Stimulated activated memory B cell treated with anti-CD40 and anti-IgM and Interleukin-4, amounts not matched to agents 10 μg/mL and 1 μg/mL and 100 μg/mL, for 72 hours (primary cell): ENCODE data around the gene WNT10A.
A peak's percentile ranks its signal among the peaks of the same experiment; 100 is the strongest.
"Not testable (repeated sequence)": the region's sequence is repeated elsewhere in the genome, so short reads cannot be mapped to it uniquely, and the experiment has no call there.

Experiments used
- ATAC-seq: fragments of 150-1000 bp; cut with Tn5 transposase; 2 replicates; pipeline ENCODE4 v1.10.0; 2021
- H3K27ac Mint-ChIP-seq: one replicate; pipeline ENCODE4 v1.8.0; 2022; ENCODE audit warnings: mild to moderate bottlenecking, mixed read lengths
- H3K27me3 Mint-ChIP-seq: one replicate; pipeline ENCODE4 v1.8.0; 2022; ENCODE audit warnings: mixed read lengths
- H3K36me3 Mint-ChIP-seq: one replicate; pipeline ENCODE4 v1.8.0; 2022; ENCODE audit warnings: mixed read lengths
- H3K4me1 Mint-ChIP-seq: one replicate; pipeline ENCODE4 v1.8.0; 2022; ENCODE audit warnings: mixed read lengths
- H3K4me3 Mint-ChIP-seq: one replicate; pipeline ENCODE4 v1.8.0; 2022; ENCODE audit warnings: mild to moderate bottlenecking, moderate library complexity, mixed read lengths
- H3K9me3 Mint-ChIP-seq: one replicate; pipeline ENCODE4 v1.8.0; 2022; ENCODE audit warnings: mixed read lengths

Gene WNT10A

DNA sequence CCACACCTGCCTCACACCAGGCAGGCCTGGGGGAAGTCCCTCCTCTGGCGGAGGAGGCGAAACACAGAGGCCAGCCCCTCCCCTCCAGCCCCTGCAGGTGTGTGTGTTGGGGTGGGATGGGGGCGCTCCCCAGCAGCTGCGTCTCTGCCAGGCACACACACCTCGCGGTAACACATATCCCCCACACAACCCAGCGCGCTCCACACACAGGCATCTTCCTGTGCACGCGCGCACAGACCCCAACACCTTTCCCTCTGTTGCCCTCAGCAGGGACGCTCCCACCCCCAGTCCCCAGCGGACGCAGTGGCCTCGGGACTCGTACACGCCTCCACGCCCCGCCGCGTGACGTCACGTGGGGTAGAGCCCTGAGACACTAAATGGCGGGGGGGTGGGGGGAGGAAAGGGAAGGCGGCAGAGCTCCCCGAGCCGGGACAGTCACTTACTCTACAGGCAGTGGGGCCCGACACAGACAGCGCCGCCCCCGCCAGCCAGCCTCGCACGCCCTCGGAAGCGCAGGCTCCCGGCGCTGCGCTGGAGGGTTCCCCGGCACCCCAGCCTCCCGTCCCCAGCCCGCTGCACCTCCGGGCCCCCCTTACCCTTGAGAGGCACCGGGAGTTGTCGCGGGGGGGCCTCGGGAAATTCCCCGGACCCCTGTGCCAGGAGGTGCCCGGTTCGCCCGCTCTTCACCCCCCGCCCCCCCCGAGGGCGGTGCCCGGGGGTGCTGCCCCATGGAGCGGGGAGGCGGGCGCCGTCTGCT, at the start of gene WNT10A:
Gene WNT10A (plus strand): TSS at position 751 of the 757 bp plus-strand sequence. CDS start 144 bp downstream, outside the sequence.
- H3K4me1 Mint-ChIP-seq, result peaks cover 63% of the 10 kb centered on the region
- H3K27ac Mint-ChIP-seq, result peak within 1 kb of the TSS; percentile 74
- no peaks in the 10 kb centered on the region for H3K36me3 Mint-ChIP-seq
- ATAC-seq, result peak; percentile 90
- peak within 1 kb of the TSS; percentile 83 for H3K4me3 Mint-ChIP-seq
- no peaks in the 10 kb centered on the region for H3K27me3 Mint-ChIP-seq
- H3K9me3 Mint-ChIP-seq, result no peaks in the 10 kb centered on the region

DNA sequence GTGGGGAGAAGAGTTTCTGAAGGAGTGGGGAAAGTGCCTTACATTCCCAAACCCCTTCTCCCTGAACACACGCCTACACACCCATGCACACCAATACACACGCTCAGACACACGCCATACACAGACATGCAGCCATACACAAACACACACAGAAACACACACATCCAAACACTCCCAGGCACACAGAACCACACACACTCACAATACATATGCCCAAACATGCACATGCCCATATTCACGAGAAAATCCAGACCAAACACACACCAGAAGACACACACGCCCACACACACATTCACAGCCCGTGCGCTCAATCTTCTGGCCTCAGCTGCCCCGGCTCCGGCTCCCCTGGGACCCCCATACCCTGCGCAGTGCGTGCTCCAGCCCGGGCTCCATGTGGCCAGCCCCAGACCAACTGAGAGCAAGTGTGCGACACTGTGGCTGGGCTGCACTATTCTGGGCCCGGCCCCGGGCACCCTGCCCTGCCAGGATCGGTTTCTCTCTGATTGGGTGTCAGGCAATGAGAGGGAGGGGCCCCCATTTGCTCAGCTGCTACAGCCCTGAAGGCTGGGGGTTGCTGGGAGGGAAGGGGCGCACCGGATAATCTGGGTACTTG, 49.2 kb upstream of the WNT10A start, which contains the start of gene PRKAG3:
Gene PRKAG3 (minus strand): TSS at position 426 of the 613 bp plus-strand sequence.
- no peak within 1 kb of the TSS for H3K4me3 Mint-ChIP-seq
- H3K36me3 Mint-ChIP-seq, result no peaks in the 10 kb centered on the region
- no peak for ATAC-seq
- H3K27me3 Mint-ChIP-seq, result peaks cover 71% of the 10 kb centered on the region
- H3K27ac Mint-ChIP-seq, result no peak within 1 kb of the TSS
- no peaks in the 10 kb centered on the region for H3K9me3 Mint-ChIP-seq
- H3K4me1 Mint-ChIP-seq, result peaks cover 3% of the 10 kb centered on the region

DNA sequence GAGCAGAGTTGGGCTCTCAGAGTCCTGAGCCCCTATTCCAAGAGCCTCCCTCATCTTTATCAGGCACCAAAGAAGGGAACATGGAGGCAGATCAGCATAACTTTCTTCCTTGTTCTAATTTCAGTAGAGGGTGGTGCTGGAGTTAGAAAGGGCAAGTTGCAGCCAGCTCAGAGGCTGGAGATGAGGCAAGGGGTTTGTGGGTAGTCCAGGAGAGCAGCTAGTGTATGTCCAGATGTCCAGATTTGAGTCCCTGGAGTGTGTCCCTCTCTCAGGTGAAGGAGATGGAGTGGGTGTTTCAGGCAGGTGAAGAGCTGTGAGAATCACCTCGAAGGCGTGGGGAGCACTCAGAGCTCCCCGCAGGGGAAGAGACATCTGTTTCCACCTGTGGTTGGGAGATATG, 48.6 kb upstream of the WNT10A start:
- peaks cover under 1% of the 10 kb centered on the region for H3K9me3 Mint-ChIP-seq
- no peak for ATAC-seq
- H3K36me3 Mint-ChIP-seq, result no peaks in the 10 kb centered on the region
- H3K27ac Mint-ChIP-seq, result no peak overlapping the region
- H3K4me1 Mint-ChIP-seq, result no peaks in the 10 kb centered on the region
- H3K4me3 Mint-ChIP-seq, result no peak overlapping the region
- H3K27me3 Mint-ChIP-seq, result peaks cover 72% of the 10 kb centered on the region

DNA sequence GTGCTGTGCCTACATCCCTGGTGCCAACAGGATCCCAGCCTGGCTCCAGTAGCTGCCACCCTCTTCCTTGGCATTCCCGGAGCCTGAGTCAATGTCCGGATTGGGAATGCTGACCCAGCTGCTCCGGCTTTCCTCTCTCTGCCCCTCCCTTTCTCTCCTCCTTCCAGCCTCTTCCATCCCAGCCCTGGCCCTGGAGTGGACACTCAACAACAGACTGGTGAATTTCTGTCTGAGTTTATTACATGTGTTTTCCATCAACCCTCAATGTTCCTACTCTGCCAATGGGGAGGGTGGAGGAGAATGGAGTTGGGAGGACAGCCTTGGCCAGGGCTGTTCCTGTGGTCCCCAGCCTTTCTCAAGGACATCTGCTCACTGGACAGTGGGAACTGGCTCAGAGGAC, 48.1 kb upstream of the WNT10A start:
- Mint-ChIP-seq H3K27ac (no peak overlapping the region), H3K4me1 (no peaks in the 10 kb centered on the region), H3K27me3 (peaks cover 72% of the 10 kb centered on the region), H3K36me3 (peaks cover under 1% of the 10 kb centered on the region), H3K4me3 (no peak overlapping the region), H3K9me3 (peaks cover 5% of the 10 kb centered on the region)
- no peak for ATAC-seq

DNA sequence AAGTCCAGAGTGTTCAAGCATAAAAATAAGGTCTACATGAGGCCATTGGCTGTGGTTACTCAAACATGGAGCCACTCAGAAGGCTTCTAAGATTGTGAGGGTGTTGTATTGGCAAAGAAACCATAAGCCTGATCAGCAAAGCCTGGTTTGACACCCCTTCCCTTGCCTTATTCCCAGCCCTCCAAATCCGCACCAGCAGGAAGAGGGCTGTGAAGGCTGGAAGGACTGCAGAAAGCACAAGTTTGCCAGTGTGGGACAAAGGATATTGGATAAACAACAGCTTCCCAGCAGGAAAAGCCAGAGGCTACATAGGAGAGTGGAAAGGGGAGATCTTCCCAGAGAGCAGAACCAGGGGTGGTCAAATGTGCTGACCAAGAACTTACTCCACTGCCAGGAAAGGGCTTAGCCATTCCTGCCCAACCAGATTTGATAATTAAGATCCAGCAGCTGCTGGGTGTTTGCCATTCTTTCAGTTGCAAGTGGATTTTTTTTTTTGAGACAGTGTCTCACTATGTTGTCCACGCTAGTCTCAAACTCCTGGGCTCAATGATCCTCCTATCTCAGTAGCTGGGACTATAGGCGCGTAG, 47.5 kb upstream of the WNT10A start:
- Mint-ChIP-seq H3K4me1 (no peaks in the 10 kb centered on the region), H3K27me3 (peaks cover 72% of the 10 kb centered on the region), H3K36me3 (peaks cover 6% of the 10 kb centered on the region), H3K27ac (no peak overlapping the region), H3K4me3 (no peak overlapping the region), H3K9me3 (peaks cover 11% of the 10 kb centered on the region)
- ATAC-seq, result no peak

DNA sequence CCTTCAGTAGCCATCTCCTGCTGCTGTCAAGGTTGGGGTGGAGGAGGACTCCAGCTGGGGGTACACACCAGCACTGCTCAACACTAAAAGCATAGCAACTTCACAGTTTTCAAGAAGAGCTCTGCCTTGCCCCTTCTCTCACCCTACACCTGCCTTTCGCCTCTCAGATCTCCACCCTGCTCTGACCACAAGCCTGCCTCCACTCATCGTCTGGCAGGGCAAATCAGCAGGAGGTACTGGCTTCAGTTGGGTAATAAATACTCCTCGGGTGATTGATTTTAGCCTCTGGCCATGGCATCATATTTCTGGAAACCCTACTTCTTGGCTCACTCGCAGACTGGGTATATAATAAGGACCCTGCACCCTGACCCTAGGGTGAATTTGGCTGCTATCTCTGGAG, 46.0 kb upstream of the WNT10A start:
- Mint-ChIP-seq H3K36me3 (peaks cover 6% of the 10 kb centered on the region), H3K4me1 (no peaks in the 10 kb centered on the region), H3K27me3 (peaks cover 76% of the 10 kb centered on the region), H3K9me3 (peaks cover 12% of the 10 kb centered on the region), H3K27ac (no peak overlapping the region), H3K4me3 (no peak overlapping the region)
- no peak for ATAC-seq

DNA sequence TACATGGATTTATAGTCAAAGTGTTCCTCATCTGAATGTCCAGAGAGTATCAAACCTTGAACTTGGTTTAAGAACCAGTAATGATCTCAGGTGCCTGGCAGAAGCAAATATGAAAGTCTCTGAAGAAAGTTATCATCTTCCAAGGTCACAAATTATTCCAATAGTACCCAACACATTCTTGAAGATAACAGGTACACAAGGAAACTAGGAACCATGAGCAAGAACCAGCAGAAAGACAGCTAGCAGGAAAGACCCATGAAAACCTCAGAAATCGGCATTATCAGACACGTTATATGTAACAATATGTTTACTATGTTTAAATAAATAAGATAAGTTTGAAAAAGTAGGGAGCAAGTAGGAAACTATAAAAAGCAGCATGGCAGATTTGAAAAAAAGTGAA, 43.2 kb upstream of the WNT10A start:
- Mint-ChIP-seq H3K9me3 (peaks cover 15% of the 10 kb centered on the region), H3K36me3 (peaks cover 6% of the 10 kb centered on the region), H3K4me3 (no peak overlapping the region), H3K4me1 (no peaks in the 10 kb centered on the region), H3K27ac (no peak overlapping the region), H3K27me3 (peaks cover 66% of the 10 kb centered on the region)
- no peak for ATAC-seq

DNA sequence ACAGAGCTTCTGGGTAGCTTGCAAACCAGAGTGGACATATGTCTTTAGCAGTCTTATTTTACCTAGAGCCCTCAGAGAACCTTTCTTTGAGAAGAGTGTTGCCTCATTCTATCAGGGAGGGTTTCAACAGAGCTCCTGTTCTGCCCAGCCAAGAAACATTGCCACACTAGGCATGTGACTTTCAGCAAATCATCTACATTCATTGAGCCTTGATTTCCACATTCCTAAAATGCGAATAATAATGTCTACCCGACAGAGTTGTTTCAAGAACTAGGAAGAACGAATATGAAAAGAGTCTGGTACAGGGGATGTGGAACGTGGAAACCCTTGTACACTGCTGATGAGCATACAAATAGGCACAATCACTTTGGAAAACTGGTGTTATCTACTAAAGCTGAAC, 41.2 kb upstream of the WNT10A start:
- peaks cover 16% of the 10 kb centered on the region for H3K9me3 Mint-ChIP-seq
- no peaks in the 10 kb centered on the region for H3K4me1 Mint-ChIP-seq
- no peak for ATAC-seq
- H3K36me3 Mint-ChIP-seq, result peaks cover 6% of the 10 kb centered on the region
- no peak overlapping the region for H3K4me3 Mint-ChIP-seq
- peaks cover 64% of the 10 kb centered on the region for H3K27me3 Mint-ChIP-seq
- no peak overlapping the region for H3K27ac Mint-ChIP-seq

DNA sequence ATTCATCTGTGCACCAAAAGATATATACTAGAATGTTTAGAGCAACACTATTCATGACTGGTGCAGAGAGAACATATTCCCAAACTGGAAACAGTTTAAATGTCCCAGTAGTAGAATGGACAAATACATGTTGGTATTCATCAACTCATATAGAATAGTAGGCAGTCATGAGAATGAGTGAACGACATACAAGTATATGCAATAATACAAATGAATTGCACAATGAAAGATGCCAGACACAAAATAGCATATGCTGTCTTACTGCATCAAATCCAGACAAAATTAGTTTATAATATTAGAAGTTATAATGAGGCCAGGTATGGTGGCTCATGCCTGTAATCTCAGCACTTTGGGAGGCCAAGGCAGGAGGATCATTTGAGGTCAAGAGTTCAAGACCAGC, 40.8 kb upstream of the WNT10A start:
- ATAC-seq, result no peak
- peaks cover 64% of the 10 kb centered on the region for H3K27me3 Mint-ChIP-seq
- H3K4me1 Mint-ChIP-seq, result no peaks in the 10 kb centered on the region

DNA sequence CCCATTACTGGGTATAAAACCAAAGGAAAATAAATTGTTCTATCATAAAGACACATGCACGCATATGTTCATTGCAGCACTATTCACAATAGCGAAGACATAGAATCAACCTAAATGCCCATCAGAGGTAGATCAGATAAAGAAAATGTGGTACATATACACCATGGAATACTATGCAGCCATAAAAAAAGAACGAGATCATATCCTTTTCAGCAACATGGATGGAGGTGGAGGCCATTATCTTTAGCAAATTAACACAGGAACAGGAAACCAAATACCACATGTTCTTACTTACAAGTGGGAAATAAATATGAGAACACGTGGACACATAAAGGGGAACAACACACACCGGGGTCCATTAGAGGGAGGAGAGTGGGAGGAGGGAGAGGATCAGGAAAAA, 36.3 kb upstream of the WNT10A start:
- not testable (repeated sequence) for H3K27ac Mint-ChIP-seq, ATAC-seq, H3K9me3 Mint-ChIP-seq, H3K4me1 Mint-ChIP-seq, H3K4me3 Mint-ChIP-seq, H3K36me3 Mint-ChIP-seq
- peaks cover 33% of the 10 kb centered on the region for H3K27me3 Mint-ChIP-seq

More for the DNA sequence above, 40.8 kb upstream of the WNT10A start:
- Mint-ChIP-seq H3K4me3 (no peak overlapping the region), H3K9me3 (peaks cover 18% of the 10 kb centered on the region), H3K36me3 (peaks cover 6% of the 10 kb centered on the region), H3K27ac (no peak overlapping the region)

DNA sequence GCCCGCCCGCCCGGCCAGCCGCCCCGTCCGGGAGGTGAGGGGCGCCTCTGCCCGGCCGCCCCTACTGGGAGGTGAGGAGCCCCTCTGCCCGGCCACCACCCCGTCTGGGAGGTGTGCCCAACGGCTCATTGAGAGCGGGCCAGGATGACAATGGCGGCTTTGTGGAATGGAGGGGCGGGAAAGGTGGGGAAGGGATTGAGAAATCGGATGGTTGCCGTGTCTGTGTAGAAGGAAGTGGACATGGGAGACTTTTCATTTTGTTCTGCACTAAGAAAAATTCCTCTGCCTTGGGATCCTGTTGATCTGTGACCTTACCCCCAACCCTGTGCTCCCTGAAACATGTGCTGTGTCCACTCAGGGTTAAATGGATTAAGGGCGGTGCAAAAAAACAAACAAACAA, 33.7 kb upstream of the WNT10A start:
- H3K36me3 Mint-ChIP-seq, H3K4me1 Mint-ChIP-seq, ATAC-seq, H3K4me3 Mint-ChIP-seq, H3K27ac Mint-ChIP-seq, H3K9me3 Mint-ChIP-seq: not testable (repeated sequence)
- peaks cover 29% of the 10 kb centered on the region for H3K27me3 Mint-ChIP-seq

DNA sequence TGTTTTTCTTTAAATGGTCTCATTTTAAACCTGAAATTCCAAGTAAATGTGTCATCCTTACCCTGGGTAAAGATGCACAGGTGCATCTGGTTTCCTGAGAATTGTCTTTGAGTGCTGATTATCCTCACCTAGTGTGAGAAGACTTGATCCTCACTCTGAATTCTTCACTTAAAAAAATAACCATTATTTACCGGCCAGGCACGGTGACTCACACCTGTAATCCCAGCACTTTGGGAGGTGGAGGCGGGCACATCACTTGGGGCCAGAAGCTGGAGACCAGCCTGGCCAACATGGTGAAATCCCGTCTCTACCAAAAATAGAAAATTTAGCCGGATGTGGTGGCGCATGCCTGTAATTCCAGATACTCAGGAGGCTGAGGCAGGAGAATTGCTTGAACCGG, 30.9 kb upstream of the WNT10A start:
- H3K36me3 Mint-ChIP-seq, result no peaks in the 10 kb centered on the region
- no peak overlapping the region for H3K27ac Mint-ChIP-seq
- H3K4me1 Mint-ChIP-seq, result peaks cover 15% of the 10 kb centered on the region
- H3K27me3 Mint-ChIP-seq, result peaks cover 32% of the 10 kb centered on the region
- H3K4me3 Mint-ChIP-seq, result no peak overlapping the region
- H3K9me3 Mint-ChIP-seq, result no peaks in the 10 kb centered on the region
- ATAC-seq, result no peak

DNA sequence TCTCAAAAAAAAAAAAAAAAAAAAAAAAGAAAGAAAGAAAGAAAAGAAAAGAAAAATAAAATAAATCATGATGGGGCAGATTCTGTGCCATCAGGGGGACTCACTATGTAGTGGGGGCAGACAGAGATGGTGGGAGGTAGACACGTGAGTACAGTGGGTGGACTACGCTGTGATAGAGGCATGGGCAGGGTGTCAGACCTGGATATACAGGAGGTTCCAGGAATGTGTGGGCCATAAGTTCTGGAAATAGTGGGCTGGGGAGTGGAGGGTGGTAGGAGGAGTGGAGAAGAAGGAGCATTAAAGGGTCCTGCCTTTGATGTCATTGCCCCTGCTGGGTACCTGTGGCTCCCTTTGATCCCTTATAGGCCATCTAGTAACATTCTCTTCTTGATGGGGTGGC, 29.9 kb upstream of the WNT10A start:
- ATAC-seq, result peak; percentile 12
- Mint-ChIP-seq H3K4me3 (no peak overlapping the region), H3K36me3 (no peaks in the 10 kb centered on the region), H3K27ac (no peak overlapping the region), H3K27me3 (peaks cover 43% of the 10 kb centered on the region), H3K4me1 (peaks cover 15% of the 10 kb centered on the region), H3K9me3 (no peaks in the 10 kb centered on the region)

DNA sequence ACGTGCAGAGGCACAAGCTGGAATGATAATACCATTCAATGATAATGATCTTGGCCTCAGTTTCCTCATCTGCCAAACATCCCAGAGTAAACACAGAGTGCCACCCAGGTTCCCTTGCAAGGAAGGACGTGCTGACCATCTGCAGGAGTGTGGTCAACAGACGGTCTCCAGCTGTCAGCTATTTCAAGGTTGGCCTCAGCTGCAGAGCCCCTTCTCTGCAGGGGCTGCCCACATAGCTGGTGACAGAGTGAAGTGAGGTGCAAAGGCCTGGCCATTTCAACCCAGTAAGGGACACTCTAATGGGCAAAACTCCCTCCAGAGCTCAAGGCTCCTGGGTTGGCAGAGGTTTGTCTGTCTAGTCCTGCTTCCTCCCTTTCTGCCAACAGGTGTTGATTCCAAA, 29.4 kb upstream of the WNT10A start:
- H3K4me1 Mint-ChIP-seq, result peaks cover 15% of the 10 kb centered on the region
- ATAC-seq, result no peak
- H3K4me3 Mint-ChIP-seq, result no peak overlapping the region
- H3K27ac Mint-ChIP-seq, result no peak overlapping the region
- H3K36me3 Mint-ChIP-seq, result no peaks in the 10 kb centered on the region
- no peaks in the 10 kb centered on the region for H3K9me3 Mint-ChIP-seq
- peaks cover 48% of the 10 kb centered on the region for H3K27me3 Mint-ChIP-seq

DNA sequence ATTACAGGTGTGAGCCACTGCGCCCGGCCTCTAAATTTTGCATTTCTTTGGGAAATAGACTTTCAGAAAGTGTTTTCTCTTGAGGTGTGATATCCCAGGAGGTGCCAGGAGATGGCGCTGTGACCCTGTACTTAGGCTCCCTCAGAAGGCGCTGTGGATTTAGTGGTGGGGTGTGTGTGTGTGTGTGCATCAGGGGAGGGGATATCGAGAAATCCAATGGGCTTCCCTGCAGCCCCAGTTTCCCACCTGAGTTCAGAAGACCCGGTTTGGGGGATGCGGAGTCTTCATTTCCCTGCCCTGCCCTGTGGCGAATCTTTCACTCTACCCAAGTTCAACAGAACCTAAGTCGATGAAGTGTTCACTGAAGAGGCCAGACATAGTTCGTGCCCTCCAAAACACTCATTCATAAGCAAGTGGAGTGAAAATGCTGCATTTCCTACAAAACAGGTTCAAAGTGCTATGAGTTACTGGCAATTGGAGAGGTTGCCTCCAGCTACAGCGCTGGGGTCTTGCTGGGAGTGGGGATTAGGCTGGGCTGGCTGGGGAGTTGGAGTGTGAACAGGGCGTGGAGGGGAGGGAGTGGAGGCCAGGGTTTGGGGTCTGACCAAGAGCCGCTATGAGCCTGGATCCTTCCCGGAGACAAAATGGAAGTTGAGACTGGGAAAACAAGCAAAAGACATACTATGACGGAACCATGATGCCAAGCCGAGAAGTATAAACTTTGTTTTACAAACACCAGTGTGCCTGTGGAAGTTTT, 27.6 kb upstream of the WNT10A start:
- H3K4me3 Mint-ChIP-seq, result no peak overlapping the region
- no peaks in the 10 kb centered on the region for H3K9me3 Mint-ChIP-seq
- H3K27ac Mint-ChIP-seq, result no peak overlapping the region
- peaks cover 10% of the 10 kb centered on the region for H3K4me1 Mint-ChIP-seq
- H3K36me3 Mint-ChIP-seq, result no peaks in the 10 kb centered on the region
- ATAC-seq, result no peak
- H3K27me3 Mint-ChIP-seq, result peaks cover 66% of the 10 kb centered on the region
